Endothelial cell of umbilical vein (primary cell): ENCODE data around the gene TNNI3K. TPM values are rescaled to one million over a fixed set of nuclear protein-coding genes. Genes with fewer than 3 reads are reported as not detected.

Experiments used
- BruUV-seq: library from RNA; stranded (reverse); fragments of 400-500 nt; replicated peaks from 2 replicates; lab custom pipeline; 2021; lab: Mats Ljungman, UMichigan
- CTCF ChIA-PET: fragments of 300-600, 350-600 bp; sonication (Branson Sonifier 250); formaldehyde crosslinking; loops from one replicate; lab custom pipeline; 2021; ENCODE audit warnings: antibody characterized with exemption, inconsistent platforms; lab: Charles Lee
- POLR2A ChIA-PET: fragments of 300-600, 350-600 bp; sonication (Branson Sonifier 250); formaldehyde crosslinking; loops from one replicate; lab custom pipeline; 2021; ENCODE audit warnings: antibody characterized with exemption, inconsistent platforms; lab: Charles Lee
- DNase-seq: peaks from one replicate; pipeline ENCODE4 v3.0.0-alpha.2; 2011; ENCODE audit warnings: low read depth, low spot score
- FAIRE-seq: peaks from 2 replicates; lab custom pipeline; 2011; peaks lifted over from hg19 to GRCh38; lab: Jason Lieb, UNC
- H2AFZ ChIP-seq: 2 replicates; pipeline ENCODE4 v1.6.0; 2012; ENCODE audit warnings: low read depth, low read length, control low read depth, inconsistent platforms
- H3K27ac ChIP-seq: 2 replicates; pipeline ENCODE4 v1.5.1; 2011; ENCODE audit warnings: low read depth, mild to moderate bottlenecking, control low read depth, low read length, moderate library complexity; ENCODE audit not compliant: insufficient read depth
- H3K27me3 ChIP-seq, 2 experiments: 2 replicates each; pipeline versions ENCODE4 v1.6.0 to v1.6.1; 2011; ENCODE audit warnings: low read length in 2 of 2, mixed read lengths in 1 of 2; ENCODE audit not compliant: control insufficient read depth in 2 of 2, insufficient read depth in 2 of 2
- H3K36me3 ChIP-seq, 2 experiments: 2 replicates in 1 of 2; 3 replicates in 1 of 2; pipeline ENCODE4 v1.5.1; 2011; ENCODE audit warnings: low read length in 2 of 2, mild to moderate bottlenecking in 1 of 2, moderate library complexity in 1 of 2; ENCODE audit not compliant: control insufficient read depth in 2 of 2, insufficient read depth in 2 of 2; ENCODE audit errors: extremely low read depth in 1 of 2
- H3K4me1 ChIP-seq: 3 replicates; pipeline ENCODE4 v1.5.1; 2011; ENCODE audit warnings: mild to moderate bottlenecking, low read length; ENCODE audit not compliant: control insufficient read depth, insufficient read depth; ENCODE audit errors: extremely low read depth
- H3K4me2 ChIP-seq: 2 replicates; pipeline ENCODE4 v1.6.1; 2011; ENCODE audit warnings: low read length, control low read depth, mixed read lengths; ENCODE audit not compliant: insufficient read depth
- H3K4me3 ChIP-seq, 3 experiments: fragments of 200-600 bp in 1 of 3; sonication (generic), shearing (Covaris generic) in 1 of 3; replicated peaks in 1 of 3; 2 replicates each; pipeline ENCODE4 v1.5.1; 2011 to 2016; ENCODE audit warnings: control low read depth in 3 of 3, low read length in 3 of 3, mild to moderate bottlenecking in 2 of 3, inconsistent platforms in 1 of 3, low read depth in 1 of 3, moderate library complexity in 1 of 3; ENCODE audit not compliant: insufficient read depth in 1 of 3
- H3K79me2 ChIP-seq: 2 replicates; pipeline ENCODE4 v1.6.0; 2012; ENCODE audit warnings: low read length, inconsistent platforms; ENCODE audit not compliant: control insufficient read depth, insufficient read depth
- H3K9ac ChIP-seq: replicated peaks from 2 replicates; pipeline ENCODE3; 2011; ENCODE audit warnings: low read length, control low read depth; ENCODE audit not compliant: insufficient read depth; ENCODE audit errors: extremely low read depth
- H3K9me1 ChIP-seq: replicated peaks from 3 replicates; pipeline ENCODE4 v1.6.0; 2011; ENCODE audit warnings: mild to moderate bottlenecking, low read length; ENCODE audit not compliant: control insufficient read depth, insufficient read depth; ENCODE audit errors: extremely low read depth
- H3K9me3 ChIP-seq: replicated peaks from 2 replicates; pipeline ENCODE4 v1.5.1; 2012; ENCODE audit warnings: low read length, inconsistent platforms; ENCODE audit not compliant: control insufficient read depth, insufficient read depth
- H4K20me1 ChIP-seq: replicated peaks from 2 replicates; pipeline ENCODE3; 2011; ENCODE audit warnings: mild to moderate bottlenecking, low read length; ENCODE audit not compliant: control insufficient read depth, insufficient read depth; ENCODE audit errors: extremely low read depth
- EZH2 ChIP-seq: IDR thresholded peaks from 2 replicates; pipeline ENCODE4 v1.6.1; 2012; ENCODE audit warnings: borderline replicate concordance, low read depth, mild to moderate bottlenecking, moderate library complexity, low read length, inconsistent platforms; ENCODE audit not compliant: severe bottlenecking
- FOS ChIP-seq: IDR thresholded peaks from 2 replicates; pipeline ENCODE4 v1.6.1; 2011; ENCODE audit warnings: mild to moderate bottlenecking, low read length, moderate library complexity, borderline replicate concordance; ENCODE audit not compliant: insufficient read depth
- GATA2 ChIP-seq: IDR thresholded peaks from 2 replicates; pipeline ENCODE4 v1.7.0; 2011; ENCODE audit warnings: low read depth, mild to moderate bottlenecking, moderate library complexity, mixed read lengths, low read length; ENCODE audit not compliant: insufficient read length, insufficient read depth
- JUN ChIP-seq: IDR thresholded peaks from 2 replicates; pipeline ENCODE4 v1.6.1; 2011; ENCODE audit warnings: borderline replicate concordance, low read depth; ENCODE audit not compliant: insufficient read length, insufficient read depth
- MAX ChIP-seq: IDR thresholded peaks from 2 replicates; pipeline ENCODE4 v1.6.1; 2011; ENCODE audit not compliant: insufficient read depth, insufficient read length
- MYC ChIP-seq: IDR thresholded peaks from one replicate; pipeline ENCODE4 v1.6.1; 2011; ENCODE audit warnings: mild to moderate bottlenecking, low read depth, low read length
- POLR2A ChIP-seq: IDR thresholded peaks from 2 replicates; pipeline ENCODE4 v1.6.1; 2012; ENCODE audit warnings: low read depth, mild to moderate bottlenecking, control low read depth, low read length
- POLR2AphosphoS5 ChIP-seq: IDR thresholded peaks from 2 replicates; pipeline ENCODE4 v1.6.1; 2012; ENCODE audit warnings: low read depth, mild to moderate bottlenecking, control low read depth, low read length, moderate library complexity; ENCODE audit not compliant: insufficient read depth
- dilution Hi-C: fragments of 300-500 bp; cut with MboI; formaldehyde crosslinking; loops from one replicate; pipeline ENCODE4 v1.15.0; 2019; ENCODE audit warnings: low sequenced_read_pairs; ENCODE audit not compliant: extremely low pct_ligation_motif_present
- intact Hi-C: fragments of 100-400 bp; cut with micrococcal nuclease; formaldehyde crosslinking; loops from one replicate; pipeline ENCODE4 v1.10.0; 2022
- polyA plus RNA-seq, 4 experiments: library from polyadenylated mRNA; depleted of rRNA in 3 of 4; stranded (reverse) in 3 of 4; unstranded in 1 of 4; fragments of >200 nt; gene quantifications; 2 replicates each; pipeline versions ENCODE4 v1.2.1 to v1.2.3, GENCODE V29; 2011 to 2012; ENCODE audit warnings: missing spikeins in 1 of 4
- total RNA-seq: library from RNA; stranded (reverse); gene quantifications from 2 replicates; pipeline ENCODE4 v1.2.3, GENCODE V29; 2021
- TF ChIP-seq, protein P1 (sequence below), 2 donors: IDR thresholded peaks; 1 replicate in 1 of 2; 2 replicates in 1 of 2; pipeline ENCODE4 v1.5.1; 2011; ENCODE audit warnings: low read length in 2 of 2, mild to moderate bottlenecking in 2 of 2, moderate library complexity in 2 of 2, control low read depth in 1 of 2, inconsistent platforms in 1 of 2, low read depth in 1 of 2; ENCODE audit not compliant: insufficient read depth in 1 of 2; ENCODE audit errors: extremely low read depth in 1 of 2

Gene TNNI3K
- total and polyA plus RNA-seq, 2 donors (not counting 3 experiments of a cell fraction or from before 2014, with no cell fraction given) = 0.69 TPM; not detected in 1

GRCh38 chr1:74407902-74408301 lies 172.7 kb downstream of the TNNI3K start:
- no peak for TF ChIP-seq JUN
- no peak for TF ChIP-seq FOS
- no peak for TF ChIP-seq EZH2
- no peak for TF ChIP-seq GATA2
- TF ChIP-seq MYC = no peak
- TF ChIP-seq MAX = no peak
- TF ChIP-seq POLR2A = no peak
- TF ChIP-seq, protein P1, sequence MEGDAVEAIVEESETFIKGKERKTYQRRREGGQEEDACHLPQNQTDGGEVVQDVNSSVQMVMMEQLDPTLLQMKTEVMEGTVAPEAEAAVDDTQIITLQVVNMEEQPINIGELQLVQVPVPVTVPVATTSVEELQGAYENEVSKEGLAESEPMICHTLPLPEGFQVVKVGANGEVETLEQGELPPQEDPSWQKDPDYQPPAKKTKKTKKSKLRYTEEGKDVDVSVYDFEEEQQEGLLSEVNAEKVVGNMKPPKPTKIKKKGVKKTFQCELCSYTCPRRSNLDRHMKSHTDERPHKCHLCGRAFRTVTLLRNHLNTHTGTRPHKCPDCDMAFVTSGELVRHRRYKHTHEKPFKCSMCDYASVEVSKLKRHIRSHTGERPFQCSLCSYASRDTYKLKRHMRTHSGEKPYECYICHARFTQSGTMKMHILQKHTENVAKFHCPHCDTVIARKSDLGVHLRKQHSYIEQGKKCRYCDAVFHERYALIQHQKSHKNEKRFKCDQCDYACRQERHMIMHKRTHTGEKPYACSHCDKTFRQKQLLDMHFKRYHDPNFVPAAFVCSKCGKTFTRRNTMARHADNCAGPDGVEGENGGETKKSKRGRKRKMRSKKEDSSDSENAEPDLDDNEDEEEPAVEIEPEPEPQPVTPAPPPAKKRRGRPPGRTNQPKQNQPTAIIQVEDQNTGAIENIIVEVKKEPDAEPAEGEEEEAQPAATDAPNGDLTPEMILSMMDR (IDR thresholded peaks at IDR 0.05; ENCODE audit: extremely low read depth in 1 of 2, insufficient read depth in 1 of 2, low read depth in 1 of 2, low read length in 2 of 2) = no peak
- TF ChIP-seq POLR2AphosphoS5 = no peak
- Histone ChIP-seq H3K9me3 (no peaks in the 10 kb centered on the region), H2AFZ (no peak overlapping the region), H3K9ac (no peak overlapping the region), H3K4me1 (no peaks in the 10 kb centered on the region), H3K79me2 (no peaks in the 10 kb centered on the region), H3K9me1 (no peaks in the 10 kb centered on the region), H3K4me2 (no peak overlapping the region), H3K36me3 (no peaks in the 10 kb centered on the region), H3K4me3 (no peak overlapping the region), H3K27me3 (no peaks in the 10 kb centered on the region), H4K20me1 (no peaks in the 10 kb centered on the region), H3K27ac (no peak overlapping the region)
- intact Hi-C loops (no loop called here), dilution Hi-C loops (no loop called here)
- FAIRE-seq (no peak), DNase-seq (no peak)
- no TSS peak for BruUV-seq
- ChIA-PET CTCF (no interaction called here), POLR2A (no interaction called here)
